Measurements from ENCODE around the gene CLEC3B.

- TF ChIP-seq CTCF (IDR thresholded peaks at IDR 0.05; ENCODE audit: insufficient read depth, low read length) = no peak
- TF ChIP-seq POLR2AphosphoS5 (IDR thresholded peaks at IDR 0.05; ENCODE audit: low read depth) = no peak
- no peak for TF ChIP-seq REST (IDR thresholded peaks at IDR 0.05; ENCODE audit: insufficient replicate concordance, low read depth)
- TF ChIP-seq GABPA (IDR thresholded peaks at IDR 0.05; ENCODE audit: low read depth) = no peak
- TF ChIP-seq SPI1 (IDR thresholded peaks at IDR 0.05; ENCODE audit: borderline replicate concordance, low read depth) = no peak
These were observed 15.2 kb upstream of the CLEC3B start for GRCh38 chr3:45010811-45011333.
